Pancreas (tissue), 10 donors: ENCODE results near the gene HLCS. TPM values are rescaled to one million over a fixed set of nuclear protein-coding genes. Genes with fewer than 3 reads are reported as not detected.
"Not testable (repeated sequence)": the region's sequence is repeated elsewhere in the genome, so short reads cannot be mapped to it uniquely, and the experiment has no call there.

Experiments
- ATAC-seq, 4 donors: fragments of 200-7000 bp; cut with Tn5 transposase; one replicate each; pipeline versions ENCODE4 v1.8.0 to v1.9.1; 2020; ENCODE audit warnings: mild to moderate bottlenecking in 4 of 4, moderate library complexity in 4 of 4
- DNase-seq, 6 donors: peaks; one replicate each; pipeline ENCODE4 v3.0.0-alpha.2; 2020
- FAIRE-seq: peaks from 2 replicates; lab custom pipeline; 2012; peaks lifted over from hg19 to GRCh38; lab: Jason Lieb, UNC
- H3K27ac ChIP-seq, 4 donors: fragments of 200-600 bp; sonication (generic); 1 replicate in 3 of 4; 2 replicates in 1 of 4; pipeline versions ENCODE4 v1.5.0 to v1.8.0; 2020
- H3K27me3 ChIP-seq, 4 donors: fragments of 200-600 bp; one replicate each; pipeline ENCODE4 v1.8.0; 2021
- H3K36me3 ChIP-seq, 3 donors: fragments of 200-600 bp; sonication (generic) in 1 of 3; one replicate each; pipeline versions ENCODE4 v1.5.0 to v1.8.0; 2020 to 2021
- H3K4me1 ChIP-seq, 3 donors: fragments of 200-600 bp; one replicate each; pipeline ENCODE4 v1.8.0; 2021
- H3K4me3 ChIP-seq, 4 donors: fragments of 200-600 bp; sonication (generic) in 2 of 4; one replicate each; pipeline versions ENCODE4 v1.5.0 to v1.8.0; 2020 to 2021
- H3K9me3 ChIP-seq, 4 donors: fragments of 200-600 bp; one replicate each; pipeline ENCODE4 v1.8.0; 2021
- CTCF ChIP-seq, 4 donors: fragments of 200-600 bp; sonication (generic) in 3 of 4; IDR thresholded peaks; one replicate each; pipeline versions ENCODE4 v1.5.0 to v1.8.0; 2021; ENCODE audit warnings: antibody characterized with exemption in 4 of 4
- WGBS, 2 donors: extraction: QIAGEN DNeasy Blood & Tissue Kit; methylation state at CpG; one replicate each; pipeline ENCODE4 v1.1.7; 2013; 5-methylcytosine and 5-hydroxymethylcytosine counted together
- intact Hi-C, 3 donors: fragments of 100-400 bp; cut with DNase I; formaldehyde crosslinking; loops; one replicate each; pipeline versions ENCODE4 v1.11.1 to v1.14.2; 2022
- polyA plus RNA-seq, 2 donors: library from polyadenylated mRNA; stranded (reverse); fragments of 200-250 nt; gene quantifications; one replicate each; pipeline ENCODE4 v1.2.3, GENCODE V29; 2013
- total RNA-seq, 6 donors: library from RNA; stranded (reverse); fragmentation: NEBNext Ultra II Directional in 4 of 6; extraction: Animal tissue kit (Norgen Biotek cat#: 25700) in 4 of 6; gene quantifications; one replicate each; pipeline versions ENCODE4 v1.2.1 to v1.2.4, GENCODE V29; 2021 to 2023
- donor health status: healthy with polysubstance abuse.
- donor health status: DM: no; HTN: no; CAD: no; lungs with moderate emphysema.
- donor health status: DM: no; HTN: no; CAD: no.
- donor health status: control.
- donor health status: control.
- donor health status: Bipolar disorder and iron deficiency.
- donor health status: DM: yes; HTN: yes; CAD: no.
- donor health status: DM: no; HTN: no; CAD: no.
- donor health status: DM: no; HTN: no; CAD: no.
- donor health status: DM: yes; HTN: yes; CAD: no.

Gene HLCS
- total and polyA plus RNA-seq, 8 donors: 5.5 to 14.0 (median 11.9) TPM

- peaks cover 0 to 5% (median 0%) of the 10 kb centered on the region in 4 donors for H3K27me3 ChIP-seq
- H3K9me3 ChIP-seq: no peaks in the 10 kb centered on the region
- ATAC-seq: peak; percentile 94 to 98 (median 96)
- peak; percentile 93 to 98 (median 96) for DNase-seq
- peak; percentile 85 to 95 (median 88) for TF ChIP-seq CTCF (IDR thresholded peaks at IDR 0.05)
- intact Hi-C loops: no loop called here
- FAIRE-seq: no peak
- H3K4me1 ChIP-seq: no peaks in the 10 kb centered on the region
- 2 to 3% methylated on average over 57 to 97 of the region's 97 CpGs for WGBS, 2 donors
- H3K27ac ChIP-seq: peak overlapping the region; percentile 89 to 93 (median 90)
- no peaks in the 10 kb centered on the region for H3K36me3 ChIP-seq
- peak overlapping the region; percentile 33 to 69 (median 58) for H3K4me3 ChIP-seq
These were observed 23.4 kb upstream of the HLCS start for GRCh38 chr21:36989699-36990507.

- H3K36me3 ChIP-seq, intact Hi-C loops, DNase-seq, H3K4me1 ChIP-seq, FAIRE-seq, H3K9me3 ChIP-seq, ATAC-seq, H3K27me3 ChIP-seq: not testable (repeated sequence)
- H3K4me3 ChIP-seq: peak overlapping the region in 3 of 4 donors; percentile 33 to 69 (median 64)
- 42 to 46% methylated on average over 22 of the region's 22 CpGs for WGBS, 2 donors
- peak overlapping the region; percentile 89 to 93 (median 90) for H3K27ac ChIP-seq
These were observed 22.8 kb upstream of the HLCS start for GRCh38 chr21:36989199-36989698.

GRCh38 chr21:36988536-36988935 is 22.1 kb upstream of the HLCS start:
- Histone ChIP-seq H3K36me3 (no peaks in the 10 kb centered on the region), H3K9me3 (no peaks in the 10 kb centered on the region), H3K27ac (no peak overlapping the region), H3K27me3 (no peaks in the 10 kb centered on the region), H3K4me1 (no peaks in the 10 kb centered on the region), H3K4me3 (no peak overlapping the region)
- ATAC-seq (no peak), FAIRE-seq (no peak), DNase-seq (no peak)
- intact Hi-C loops: no loop called here
- WGBS, 2 donors: 63 to 80% methylated on average over 4 of the region's 4 CpGs
- TF ChIP-seq CTCF (IDR thresholded peaks at IDR 0.05): no peak

GRCh38 chr21:36987845-36988244 is 21.4 kb upstream of the HLCS start:
- intact Hi-C loops: no loop called here
- no peaks in the 10 kb centered on the region for H3K36me3 ChIP-seq
- FAIRE-seq (no peak), DNase-seq (no peak), ATAC-seq (no peak)
- H3K4me1 ChIP-seq: no peaks in the 10 kb centered on the region
- TF ChIP-seq CTCF (IDR thresholded peaks at IDR 0.05): no peak
- no peak overlapping the region for H3K27ac ChIP-seq
- H3K27me3 ChIP-seq: no peaks in the 10 kb centered on the region
- H3K4me3 ChIP-seq: no peak overlapping the region
- H3K9me3 ChIP-seq: no peaks in the 10 kb centered on the region

- WGBS, 2 donors: 73 to 77% methylated on average over 9 of the region's 9 CpGs
These were observed 19.5 kb upstream of the HLCS start for GRCh38 chr21:36985751-36986594.

More at GRCh38 chr21:36985751-36986594, 19.5 kb upstream of the HLCS start:
- Histone ChIP-seq H3K36me3 (no peaks in the 10 kb centered on the region), H3K27me3 (no peaks in the 10 kb centered on the region), H3K4me1 (no peaks in the 10 kb centered on the region), H3K27ac (no peak overlapping the region), H3K4me3 (no peak overlapping the region), H3K9me3 (no peaks in the 10 kb centered on the region)
- no peak for TF ChIP-seq CTCF (IDR thresholded peaks at IDR 0.05)
- ATAC-seq (no peak), FAIRE-seq (no peak), DNase-seq (no peak)
- intact Hi-C loops: no loop called here
